ENCODE results near the gene BLCAP.

BLCAP gene

DNA sequence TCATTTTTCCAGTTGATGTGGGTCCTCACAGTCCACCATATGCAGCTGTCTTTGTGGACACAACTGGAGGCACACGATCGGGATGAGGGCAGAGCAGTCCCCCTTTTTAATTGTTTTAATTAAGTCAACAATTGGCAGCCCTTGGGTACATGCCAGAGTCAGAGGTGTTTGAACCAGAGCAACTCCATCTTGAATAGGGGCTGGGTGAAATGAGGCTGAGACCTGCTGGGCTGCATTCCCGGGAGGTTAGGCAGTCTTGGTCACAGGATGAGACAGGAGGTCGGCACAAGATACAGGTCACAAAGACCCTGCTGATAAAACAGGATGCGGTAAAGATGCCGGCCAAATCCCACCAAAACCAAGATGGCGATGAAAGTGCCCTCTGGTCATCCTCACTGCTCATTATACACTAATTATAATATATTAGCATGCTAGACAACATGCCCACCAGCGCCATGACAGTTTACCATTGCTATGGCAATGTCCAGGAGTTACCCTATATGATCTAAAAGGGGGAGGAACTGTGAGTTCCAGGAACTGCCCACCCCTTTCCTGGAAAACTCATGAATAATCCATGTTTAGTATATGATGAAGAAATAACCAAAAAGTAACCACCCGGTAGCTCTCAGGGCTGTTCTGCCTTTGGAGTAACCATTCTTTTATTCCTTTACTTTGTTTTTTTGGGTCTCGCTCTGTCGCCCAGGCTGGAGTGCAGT lies 31.8 kb upstream of the BLCAP start:
- Histone ChIP-seq H2BK120ac (ENCODE audit: low read depth, low read length) (no peak overlapping the region), H3K4me2 (ENCODE audit: low read length, poor library complexity, severe bottlenecking) (no peak overlapping the region), H3K4ac (ENCODE audit: low read depth in 1 of 2, low read length in 2 of 2) (no peak overlapping the region), H2BK12ac (ENCODE audit: low read length in 2 of 2) (no peak overlapping the region), H3K27me3 (ENCODE audit: control insufficient read depth in 1 of 2, insufficient read depth in 1 of 2, low read length in 2 of 2) (peaks cover 42 to 56% of the 10 kb centered on the region in 2 experiments), H3K27ac (ENCODE audit: low read length, poor library complexity, severe bottlenecking) (no peak overlapping the region), H3K9me3 (ENCODE audit: control insufficient read depth, low read length) (no peaks in the 10 kb centered on the region), H3K18ac (ENCODE audit: low read depth in 1 of 2, low read length in 2 of 2) (no peak overlapping the region), H3K4me1 (ENCODE audit: control insufficient read depth, insufficient read depth, low read depth, low read length) (peaks cover 3% of the 10 kb centered on the region), H3K9ac (ENCODE audit: low read length) (no peak overlapping the region), H4K8ac (ENCODE audit: low read length) (no peak overlapping the region), H2BK15ac (ENCODE audit: low read depth, poor library complexity, severe bottlenecking) (no peak overlapping the region), H3K14ac (ENCODE audit: low read length in 2 of 2) (no peak overlapping the region), H2AFZ (ENCODE audit: low read depth, low read length) (no peak overlapping the region), H2AK5ac (ENCODE audit: low read length, severe bottlenecking) (no peak overlapping the region), H3K23ac (ENCODE audit: low read length in 2 of 2) (no peak overlapping the region), H3K4me3 (ENCODE audit: insufficient read depth in 1 of 2, low read depth in 1 of 2, low read length in 2 of 2) (no peak overlapping the region), H4K91ac (ENCODE audit: low read length) (no peak overlapping the region), H3K79me1 (replicated peaks; ENCODE audit: low read length, poor library complexity, severe bottlenecking) (no peaks in the 10 kb centered on the region), H3K36me3 (ENCODE audit: control insufficient read depth in 1 of 2, insufficient read depth in 2 of 2, low read depth in 1 of 2, low read length in 2 of 2) (no peaks in the 10 kb centered on the region), H2BK5ac (ENCODE audit: low read depth, low read length, poor library complexity, severe bottlenecking) (no peak overlapping the region)
- WGBS, result 93% methylated on average over 11 of the region's 11 CpGs
- no peak for DNase-seq

DNA sequence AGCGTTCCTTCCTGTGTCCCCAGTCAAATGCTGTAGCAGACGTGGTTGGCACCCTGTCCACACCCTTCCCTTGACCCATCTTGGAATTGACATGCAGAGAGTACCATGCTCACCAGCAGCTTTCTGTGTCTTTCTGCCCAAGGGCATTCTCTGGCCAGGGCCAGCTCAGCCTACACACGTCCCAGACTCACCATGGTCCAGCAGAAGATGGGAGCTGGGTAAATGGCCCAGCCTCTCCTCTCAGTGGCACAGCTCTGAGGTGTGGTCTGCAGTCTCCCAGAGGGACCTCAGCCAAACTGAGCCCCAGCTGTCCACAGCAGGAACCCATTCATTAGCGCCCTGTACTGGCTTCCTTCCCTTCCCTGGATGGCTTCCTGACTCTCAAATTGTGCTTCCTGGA lies 31.1 kb upstream of the BLCAP start:
- Histone ChIP-seq H3K23ac (ENCODE audit: low read length in 2 of 2) (no peak overlapping the region), H4K91ac (ENCODE audit: low read length) (no peak overlapping the region), H3K36me3 (ENCODE audit: control insufficient read depth in 1 of 2, insufficient read depth in 2 of 2, low read depth in 1 of 2, low read length in 2 of 2) (no peaks in the 10 kb centered on the region), H2AK5ac (ENCODE audit: low read length, severe bottlenecking) (no peak overlapping the region), H3K14ac (ENCODE audit: low read length in 2 of 2) (no peak overlapping the region), H3K9me3 (ENCODE audit: control insufficient read depth, low read length) (no peaks in the 10 kb centered on the region), H3K18ac (ENCODE audit: low read depth in 1 of 2, low read length in 2 of 2) (no peak overlapping the region), H3K4ac (ENCODE audit: low read depth in 1 of 2, low read length in 2 of 2) (no peak overlapping the region), H3K4me1 (ENCODE audit: control insufficient read depth, insufficient read depth, low read depth, low read length) (no peaks in the 10 kb centered on the region), H3K9ac (ENCODE audit: low read length) (no peak overlapping the region), H3K79me1 (replicated peaks; ENCODE audit: low read length, poor library complexity, severe bottlenecking) (no peaks in the 10 kb centered on the region), H3K27ac (ENCODE audit: low read length, poor library complexity, severe bottlenecking) (no peak overlapping the region), H2BK15ac (ENCODE audit: low read depth, poor library complexity, severe bottlenecking) (no peak overlapping the region), H2BK12ac (ENCODE audit: low read length in 2 of 2) (no peak overlapping the region), H2AFZ (ENCODE audit: low read depth, low read length) (no peak overlapping the region), H2BK120ac (ENCODE audit: low read depth, low read length) (no peak overlapping the region), H3K4me2 (ENCODE audit: low read length, poor library complexity, severe bottlenecking) (no peak overlapping the region), H3K27me3 (ENCODE audit: control insufficient read depth in 1 of 2, insufficient read depth in 1 of 2, low read length in 2 of 2) (peaks cover 35 to 56% of the 10 kb centered on the region in 2 experiments), H3K4me3 (ENCODE audit: insufficient read depth in 1 of 2, low read depth in 1 of 2, low read length in 2 of 2) (no peak overlapping the region), H4K8ac (ENCODE audit: low read length) (no peak overlapping the region), H2BK5ac (ENCODE audit: low read depth, low read length, poor library complexity, severe bottlenecking) (no peak overlapping the region)
- 81% methylated on average over 4 of the region's 4 CpGs for WGBS
- DNase-seq, result no peak

DNA sequence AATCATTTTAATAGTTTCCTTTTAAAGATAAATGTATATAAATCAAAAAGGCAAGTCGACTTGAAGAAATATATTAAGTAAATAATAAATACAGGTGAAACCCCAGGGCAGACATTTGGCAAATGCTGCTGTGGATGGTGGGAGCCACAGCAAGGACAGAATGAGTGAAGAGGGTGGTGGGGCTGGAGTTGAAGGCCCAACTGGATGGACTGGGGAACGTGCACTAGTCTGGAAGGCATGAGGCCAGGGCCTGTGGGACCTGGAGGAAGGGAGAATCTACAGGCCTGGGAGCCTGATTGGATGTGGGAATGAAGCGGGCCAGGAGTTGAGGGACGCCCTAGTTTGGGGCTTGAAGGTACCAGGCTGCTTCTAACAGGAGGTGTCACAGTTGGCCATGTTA lies 30.6 kb upstream of the BLCAP start:
- Histone ChIP-seq H2AK5ac (ENCODE audit: low read length, severe bottlenecking) (no peak overlapping the region), H3K18ac (ENCODE audit: low read depth in 1 of 2, low read length in 2 of 2) (no peak overlapping the region), H3K4me1 (ENCODE audit: control insufficient read depth, insufficient read depth, low read depth, low read length) (no peaks in the 10 kb centered on the region), H3K36me3 (ENCODE audit: control insufficient read depth in 1 of 2, insufficient read depth in 2 of 2, low read depth in 1 of 2, low read length in 2 of 2) (no peaks in the 10 kb centered on the region), H2BK12ac (ENCODE audit: low read length in 2 of 2) (no peak overlapping the region), H2AFZ (ENCODE audit: low read depth, low read length) (no peak overlapping the region), H2BK120ac (ENCODE audit: low read depth, low read length) (no peak overlapping the region), H3K27me3 (ENCODE audit: control insufficient read depth in 1 of 2, insufficient read depth in 1 of 2, low read length in 2 of 2) (peaks cover 30 to 51% of the 10 kb centered on the region in 2 experiments), H3K9me3 (ENCODE audit: control insufficient read depth, low read length) (no peaks in the 10 kb centered on the region), H4K8ac (ENCODE audit: low read length) (no peak overlapping the region), H3K9ac (ENCODE audit: low read length) (no peak overlapping the region), H3K23ac (ENCODE audit: low read length in 2 of 2) (no peak overlapping the region), H3K4me3 (ENCODE audit: insufficient read depth in 1 of 2, low read depth in 1 of 2, low read length in 2 of 2) (no peak overlapping the region), H3K4ac (ENCODE audit: low read depth in 1 of 2, low read length in 2 of 2) (no peak overlapping the region), H3K27ac (ENCODE audit: low read length, poor library complexity, severe bottlenecking) (no peak overlapping the region), H4K91ac (ENCODE audit: low read length) (no peak overlapping the region), H2BK5ac (ENCODE audit: low read depth, low read length, poor library complexity, severe bottlenecking) (no peak overlapping the region), H3K14ac (ENCODE audit: low read length in 2 of 2) (no peak overlapping the region), H3K4me2 (ENCODE audit: low read length, poor library complexity, severe bottlenecking) (no peak overlapping the region), H2BK15ac (ENCODE audit: low read depth, poor library complexity, severe bottlenecking) (no peak overlapping the region), H3K79me1 (replicated peaks; ENCODE audit: low read length, poor library complexity, severe bottlenecking) (no peaks in the 10 kb centered on the region)
- WGBS, result 72% methylated on average over 4 of the region's 4 CpGs
- DNase-seq, result no peak

DNA sequence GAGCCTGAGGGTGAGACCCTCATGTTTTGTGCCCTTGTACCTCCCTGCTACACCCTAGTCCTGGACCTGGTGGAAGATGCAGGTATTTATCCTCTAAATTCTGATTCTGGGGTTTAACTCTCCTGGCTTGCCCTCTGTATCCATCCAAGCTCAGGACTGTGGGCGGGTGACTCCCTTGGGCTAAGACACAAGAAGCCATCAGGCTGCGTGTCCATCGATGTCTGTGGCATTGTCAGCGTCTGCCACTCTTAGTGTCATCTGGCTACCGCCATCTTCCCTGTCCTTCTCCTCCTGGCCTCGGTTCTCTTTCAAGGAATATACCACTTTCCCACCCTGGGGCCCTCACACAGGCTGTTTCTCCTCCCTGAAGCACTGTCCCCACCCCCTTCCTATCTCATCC lies 28.9 kb upstream of the BLCAP start:
- no peak overlapping the region for H3K9ac ChIP-seq (ENCODE audit: low read length)
- H2AFZ ChIP-seq (ENCODE audit: low read depth, low read length), result no peak overlapping the region
- H3K4me2 ChIP-seq (ENCODE audit: low read length, poor library complexity, severe bottlenecking), result no peak overlapping the region
- no peak overlapping the region for H3K18ac ChIP-seq (ENCODE audit: low read depth in 1 of 2, low read length in 2 of 2)
- H4K91ac ChIP-seq (ENCODE audit: low read length), result no peak overlapping the region
- H3K4ac ChIP-seq (ENCODE audit: low read depth in 1 of 2, low read length in 2 of 2), result no peak overlapping the region
- no peaks in the 10 kb centered on the region for H3K4me1 ChIP-seq (ENCODE audit: control insufficient read depth, insufficient read depth, low read depth, low read length)
- DNase-seq, result no peak
- no peaks in the 10 kb centered on the region for H3K9me3 ChIP-seq (ENCODE audit: control insufficient read depth, low read length)
- no peaks in the 10 kb centered on the region for H3K79me1 ChIP-seq (replicated peaks; ENCODE audit: low read length, poor library complexity, severe bottlenecking)
- no peak overlapping the region for H2BK15ac ChIP-seq (ENCODE audit: low read depth, poor library complexity, severe bottlenecking)
- no peak overlapping the region for H3K27ac ChIP-seq (ENCODE audit: low read length, poor library complexity, severe bottlenecking)
- H3K4me3 ChIP-seq (ENCODE audit: insufficient read depth in 1 of 2, low read depth in 1 of 2, low read length in 2 of 2), result no peak overlapping the region
- H3K14ac ChIP-seq (ENCODE audit: low read length in 2 of 2), result no peak overlapping the region
- H3K23ac ChIP-seq (ENCODE audit: low read length in 2 of 2), result no peak overlapping the region
- peaks cover 15 to 40% of the 10 kb centered on the region in 2 experiments for H3K27me3 ChIP-seq (ENCODE audit: control insufficient read depth in 1 of 2, insufficient read depth in 1 of 2, low read length in 2 of 2)
- H2BK5ac ChIP-seq (ENCODE audit: low read depth, low read length, poor library complexity, severe bottlenecking), result no peak overlapping the region
- H2BK12ac ChIP-seq (ENCODE audit: low read length in 2 of 2), result no peak overlapping the region
- no peak overlapping the region for H2AK5ac ChIP-seq (ENCODE audit: low read length, severe bottlenecking)
- no peaks in the 10 kb centered on the region for H3K36me3 ChIP-seq (ENCODE audit: control insufficient read depth in 1 of 2, insufficient read depth in 2 of 2, low read depth in 1 of 2, low read length in 2 of 2)
- H4K8ac ChIP-seq (ENCODE audit: low read length), result no peak overlapping the region
- 79% methylated on average over 6 of the region's 6 CpGs for WGBS
- H2BK120ac ChIP-seq (ENCODE audit: low read depth, low read length), result no peak overlapping the region
